Neural cell (in vitro differentiated cells): Measurements from ENCODE around the gene SYCN. TPM values are rescaled to one million over a fixed set of nuclear protein-coding genes. Genes with fewer than 3 reads are reported as not detected.

Experiments used
- H2AFZ ChIP-seq: fragments of 200-600, 300-800 bp; sonication (generic), shearing (Covaris generic); 2 replicates; pipeline ENCODE4 v1.6.0; 2014; ENCODE audit warnings: low read depth, mild to moderate bottlenecking, antibody characterized with exemption, low read length, moderate library complexity
- H3F3A ChIP-seq: fragments of 200-600 bp; shearing (Covaris generic); 2 replicates; pipeline ENCODE4 v1.6.1; 2016; ENCODE audit warnings: mild to moderate bottlenecking, moderate library complexity, mixed read lengths, antibody characterized with exemption, low read length; ENCODE audit not compliant: insufficient read depth, poor library complexity, severe bottlenecking
- H3K27ac ChIP-seq: fragments of 200-600, 300-800 bp; sonication (generic), shearing (Covaris generic); 2 replicates; pipeline ENCODE4 v1.5.1; 2014; ENCODE audit warnings: mild to moderate bottlenecking, low read length, moderate library complexity
- H3K27me3 ChIP-seq: fragments of 300-800, 200-600 bp; sonication (generic), shearing (Covaris generic); 2 replicates; pipeline ENCODE4 v1.6.0; 2014; ENCODE audit warnings: mild to moderate bottlenecking, low read depth, low read length, moderate library complexity; ENCODE audit not compliant: insufficient read depth
- H3K36me3 ChIP-seq: fragments of 300-800, 200-600 bp; sonication (generic), shearing (Covaris generic); 2 replicates; pipeline ENCODE4 v1.5.1; 2014; ENCODE audit warnings: mild to moderate bottlenecking, antibody characterized with exemption, low read length, moderate library complexity; ENCODE audit not compliant: insufficient read depth
- H3K4me2 ChIP-seq: fragments of 300-800, 200-600 bp; sonication (generic), shearing (Covaris generic); 2 replicates; pipeline ENCODE4 v1.6.0; 2014; ENCODE audit warnings: mild to moderate bottlenecking, low read length
- H3K4me3 ChIP-seq: fragments of 300-800, 200-600 bp; sonication (generic), shearing (Covaris generic); 2 replicates; pipeline ENCODE4 v1.5.1; 2014; ENCODE audit warnings: mild to moderate bottlenecking, low read length, moderate library complexity
- H3K79me2 ChIP-seq: fragments of 200-600 bp; shearing (Covaris generic); replicated peaks from 2 replicates; pipeline ENCODE4 v1.6.0; 2014; ENCODE audit warnings: mild to moderate bottlenecking, low read length, moderate library complexity; ENCODE audit not compliant: insufficient read depth
- H3K9ac ChIP-seq: fragments of 300-800, 200-600 bp; sonication (generic), shearing (Covaris generic); 2 replicates; pipeline ENCODE4 v1.6.1; 2016; ENCODE audit warnings: mild to moderate bottlenecking, low read length, mixed read lengths
- H3K9me2 ChIP-seq: fragments of 200-600 bp; shearing (Covaris generic); 2 replicates; pipeline ENCODE4 v1.6.1; 2016; ENCODE audit warnings: mild to moderate bottlenecking, low read length, mixed read lengths; ENCODE audit not compliant: insufficient read depth
- H3K9me3 ChIP-seq: fragments of 200-600, 300-800 bp; sonication (generic), shearing (Covaris generic); 2 replicates; pipeline ENCODE4 v1.6.1; 2016; ENCODE audit warnings: mild to moderate bottlenecking, mixed run types, low read length, moderate library complexity, mixed read lengths
- H4K20me1 ChIP-seq: fragments of 200-600 bp; shearing (Covaris generic); 2 replicates; pipeline ENCODE4 v1.6.1; 2016; ENCODE audit warnings: mild to moderate bottlenecking, mixed run types; ENCODE audit not compliant: insufficient read depth
- CTCF ChIP-seq: fragments of 450-650 bp; IDR thresholded peaks from 2 replicates; pipeline ENCODE4 v1.5.1; 2014; ENCODE audit warnings: antibody characterized with exemption, mild to moderate bottlenecking, moderate library complexity; ENCODE audit not compliant: poor library complexity, severe bottlenecking
- EP300 ChIP-seq: fragments of 450-650 bp; conservative IDR thresholded peaks from 2 replicates; pipeline ENCODE4 v1.6.1; 2014; ENCODE audit warnings: antibody characterized with exemption, mild to moderate bottlenecking, moderate library complexity; ENCODE audit not compliant: poor library complexity, severe bottlenecking
- EZH2 ChIP-seq: fragments of 200-600, 300-800 bp; shearing (Covaris generic), sonication (generic); IDR thresholded peaks from 2 replicates; pipeline ENCODE4 v1.6.1; 2014; ENCODE audit warnings: antibody characterized with exemption, low read length, borderline replicate concordance, mild to moderate bottlenecking; ENCODE audit not compliant: insufficient read depth, poor library complexity, severe bottlenecking
- MXI1 ChIP-seq: fragments of 450-650 bp; conservative IDR thresholded peaks from 2 replicates; pipeline ENCODE4 v1.6.1; 2014; ENCODE audit warnings: antibody characterized with exemption, mild to moderate bottlenecking; ENCODE audit not compliant: poor library complexity, severe bottlenecking
- POLR2AphosphoS5 ChIP-seq: IDR thresholded peaks from 2 replicates; pipeline ENCODE4 v1.6.1; 2012
- RAD21 ChIP-seq: fragments of 450-650 bp; conservative IDR thresholded peaks from 2 replicates; pipeline ENCODE4 v1.6.1; 2014; ENCODE audit warnings: antibody characterized with exemption, mild to moderate bottlenecking, moderate library complexity
- REST ChIP-seq: IDR thresholded peaks from 2 replicates; pipeline ENCODE4 v1.6.1; 2012; ENCODE audit warnings: borderline replicate concordance
- SMC3 ChIP-seq: fragments of 450-650 bp; conservative IDR thresholded peaks from 2 replicates; pipeline ENCODE4 v1.6.1; 2014; ENCODE audit warnings: antibody characterized with exemption, mild to moderate bottlenecking, moderate library complexity; ENCODE audit not compliant: poor library complexity
- TAF1 ChIP-seq: IDR thresholded peaks from 2 replicates; pipeline ENCODE4 v1.6.1; 2012; ENCODE audit warnings: low read depth
- polyA plus RNA-seq: library from polyadenylated mRNA; depleted of rRNA; stranded (reverse); fragments of >200 nt; gene quantifications from 2 replicates; pipeline ENCODE4 v1.2.3, GENCODE V29; 2014

The SYCN gene
- polyA plus RNA-seq, 1 donor from 2014 or later = not detected

- no peak for TF ChIP-seq MXI1
- no peaks in the 10 kb centered on the region for H3K79me2 ChIP-seq
- H3F3A ChIP-seq = no peaks in the 10 kb centered on the region
- H3K9ac ChIP-seq = no peak overlapping the region
- H4K20me1 ChIP-seq = no peaks in the 10 kb centered on the region
- no peaks in the 10 kb centered on the region for H3K9me3 ChIP-seq
- H3K27me3 ChIP-seq = no peaks in the 10 kb centered on the region
- H3K27ac ChIP-seq = no peak overlapping the region
- H2AFZ ChIP-seq = no peak overlapping the region
- H3K4me3 ChIP-seq = no peak overlapping the region
- H3K36me3 ChIP-seq = no peaks in the 10 kb centered on the region
- no peaks in the 10 kb centered on the region for H3K9me2 ChIP-seq
- no peak overlapping the region for H3K4me2 ChIP-seq
These were observed 21.9 kb downstream of the SYCN start for GRCh38 chr19:39182174-39182505.

GRCh38 chr19:39181500-39182173, 22.4 kb downstream of the SYCN start:
- no peak overlapping the region for H3K4me2 ChIP-seq
- H3K27ac ChIP-seq = no peak overlapping the region
- no peaks in the 10 kb centered on the region for H3K79me2 ChIP-seq
- no peaks in the 10 kb centered on the region for H3K27me3 ChIP-seq
- no peaks in the 10 kb centered on the region for H3K36me3 ChIP-seq
- H3F3A ChIP-seq = no peaks in the 10 kb centered on the region
- TF ChIP-seq EP300 = no peak
- TF ChIP-seq EZH2 = no peak
- no peak for TF ChIP-seq POLR2AphosphoS5
- no peak for TF ChIP-seq MXI1
- no peak for TF ChIP-seq RAD21
- no peak for TF ChIP-seq TAF1
- no peak for TF ChIP-seq SMC3
- no peak for TF ChIP-seq CTCF
- no peak for TF ChIP-seq REST
- H3K9ac ChIP-seq = no peak overlapping the region
- no peak overlapping the region for H3K4me3 ChIP-seq
- no peaks in the 10 kb centered on the region for H3K9me3 ChIP-seq
- no peaks in the 10 kb centered on the region for H3K9me2 ChIP-seq
- no peaks in the 10 kb centered on the region for H4K20me1 ChIP-seq
- H2AFZ ChIP-seq = no peak overlapping the region

GRCh38 chr19:39180749-39181148, 23.3 kb downstream of the SYCN start:
- Histone ChIP-seq H3K4me3 (no peak overlapping the region), H4K20me1 (no peaks in the 10 kb centered on the region), H3K27me3 (no peaks in the 10 kb centered on the region), H3K4me2 (no peak overlapping the region), H3K9me3 (no peaks in the 10 kb centered on the region), H3F3A (no peaks in the 10 kb centered on the region), H3K79me2 (no peaks in the 10 kb centered on the region), H3K27ac (no peak overlapping the region), H3K9ac (no peak overlapping the region), H3K36me3 (no peaks in the 10 kb centered on the region), H2AFZ (no peak overlapping the region), H3K9me2 (no peaks in the 10 kb centered on the region)
- TF ChIP-seq SMC3 (no peak), CTCF (no peak), EP300 (no peak), TAF1 (no peak), EZH2 (no peak), RAD21 (no peak), MXI1 (no peak), REST (no peak), POLR2AphosphoS5 (no peak)
